B cell (primary cell): ENCODE data around the gene MPP1.

ENCODE experiments used
- CTCF ChIP-seq: fragments of 200-600 bp; IDR thresholded peaks from one replicate; pipeline ENCODE4 v1.8.0; 2022; ENCODE audit warnings: antibody characterized with exemption, mild to moderate bottlenecking
- EZH2 ChIP-seq: IDR thresholded peaks from 2 replicates; pipeline ENCODE4 v1.6.1; 2012; ENCODE audit warnings: borderline replicate concordance, low read depth, mild to moderate bottlenecking, moderate library complexity, low read length; ENCODE audit not compliant: insufficient read depth, poor library complexity, severe bottlenecking

- no peak for TF ChIP-seq CTCF
- TF ChIP-seq EZH2 = no peak
Measured at GRCh38 chrX:154813801-154814200, 8.5 kb upstream of the MPP1 start.
